Immature natural killer cell (primary cell): ENCODE measurements around the gene LZTFL1. TPM values are rescaled to one million over a fixed set of nuclear protein-coding genes. Genes with fewer than 3 reads are reported as not detected.

Experiments used
- DNase-seq, 3 donors: peaks; one replicate each; pipeline ENCODE4 v3.0.0; 2022; ENCODE audit warnings: mixed read lengths in 1 of 3
- H3K27ac Mint-ChIP-seq, 6 donors: one replicate each; pipeline ENCODE4 v1.8.0; 2020; ENCODE audit warnings: mixed read lengths in 6 of 6, mild to moderate bottlenecking in 5 of 6, inconsistent platforms in 4 of 6, moderate library complexity in 3 of 6
- H3K27me3 Mint-ChIP-seq, 3 donors: one replicate each; pipeline ENCODE4 v1.8.0; 2020 to 2021; ENCODE audit warnings: low read depth in 3 of 3, mild to moderate bottlenecking in 3 of 3, mixed read lengths in 3 of 3, moderate library complexity in 3 of 3, inconsistent platforms in 1 of 3
- H3K36me3 Mint-ChIP-seq, 3 donors: one replicate each; pipeline ENCODE4 v1.8.0; 2020; ENCODE audit warnings: mixed read lengths in 3 of 3, inconsistent platforms in 2 of 3, mild to moderate bottlenecking in 2 of 3
- H3K4me1 Mint-ChIP-seq, 2 donors: one replicate each; pipeline ENCODE4 v1.8.0; 2020; ENCODE audit warnings: inconsistent platforms in 2 of 2, mild to moderate bottlenecking in 2 of 2, mixed read lengths in 2 of 2, moderate library complexity in 1 of 2
- H3K4me3 Mint-ChIP-seq, 5 donors: one replicate each; pipeline ENCODE4 v1.8.0; 2020; ENCODE audit warnings: mild to moderate bottlenecking in 5 of 5, mixed read lengths in 5 of 5, inconsistent platforms in 3 of 5, moderate library complexity in 3 of 5
- H3K9me3 Mint-ChIP-seq, 6 donors: one replicate each; pipeline ENCODE4 v1.8.0; 2020; ENCODE audit warnings: mild to moderate bottlenecking in 6 of 6, mixed read lengths in 6 of 6, inconsistent platforms in 4 of 6, moderate library complexity in 3 of 6
- polyA plus RNA-seq, 3 donors: library from polyadenylated mRNA; unstranded; fragments of 300-500 nt; fragmentation: Illumina TruSeq; gene quantifications; one replicate each; pipeline ENCODE4 v1.2.3, GENCODE V29; 2021

LZTFL1 gene
- polyA plus RNA-seq: 10 to 100 TPM in 2 of 3 donors, 1 to 10 TPM in 1; 4.0 to 15.3 (median 10.5) TPM

- Mint-ChIP-seq H3K27ac (peak within 1 kb of the TSS; percentile 95 to 97 (median 96)), H3K9me3 (no peaks in the 10 kb centered on the region), H3K36me3 (peaks cover 0 to 12% (median 5%) of the 10 kb centered on the region in 3 donors), H3K27me3 (peaks cover 7 to 9% (median 8%) of the 10 kb centered on the region in 3 donors), H3K4me3 (peak within 1 kb of the TSS; percentile 93 to 96 (median 94)), H3K4me1 (peaks cover 22 to 40% of the 10 kb centered on the region in 2 donors)
- DNase-seq: peak; percentile 89 to 91 (median 90)
These were observed at the start of gene LZTFL1 for GRCh38 chr3:45841757-45842491. TSS of gene LZTFL1 (minus strand) at chr3:45842119. CDS start at chr3:45841991, 128 bp downstream.

- Mint-ChIP-seq H3K27me3 (peaks cover 3 to 7% (median 6%) of the 10 kb centered on the region in 3 donors), H3K36me3 (peaks cover 4 to 18% (median 5%) of the 10 kb centered on the region in 3 donors), H3K27ac (peak overlapping the region in 1 of 6 donors; percentile 49), H3K4me3 (no peak overlapping the region), H3K4me1 (peaks cover 17 to 32% of the 10 kb centered on the region in 2 donors), H3K9me3 (no peaks in the 10 kb centered on the region)
- DNase-seq: no peak
These were observed 48.5 kb upstream of the LZTFL1 start for GRCh38 chr3:45890405-45890804.

GRCh38 chr3:45889337-45889736, 47.4 kb upstream of the LZTFL1 start:
- Mint-ChIP-seq H3K4me1 (peaks cover 17 to 32% of the 10 kb centered on the region in 2 donors), H3K27ac (no peak overlapping the region), H3K4me3 (no peak overlapping the region), H3K9me3 (no peaks in the 10 kb centered on the region), H3K36me3 (peaks cover 4 to 15% (median 5%) of the 10 kb centered on the region in 3 donors), H3K27me3 (peaks cover 4 to 10% (median 8%) of the 10 kb centered on the region in 3 donors)
- DNase-seq: no peak

GRCh38 chr3:45887759-45888511, 46.0 kb upstream of the LZTFL1 start:
- peaks cover 4 to 15% (median 5%) of the 10 kb centered on the region in 3 donors for H3K36me3 Mint-ChIP-seq
- H3K27me3 Mint-ChIP-seq: peaks cover 8 to 13% (median 11%) of the 10 kb centered on the region in 3 donors
- peaks cover 9 to 18% of the 10 kb centered on the region in 2 donors for H3K4me1 Mint-ChIP-seq
- DNase-seq: no peak
- no peaks in the 10 kb centered on the region for H3K9me3 Mint-ChIP-seq
- no peak overlapping the region for H3K4me3 Mint-ChIP-seq
- H3K27ac Mint-ChIP-seq: peak overlapping the region in 2 of 6 donors; percentile 18 to 60

GRCh38 chr3:45887285-45887684, 45.4 kb upstream of the LZTFL1 start:
- peaks cover 6 to 13% (median 8%) of the 10 kb centered on the region in 3 donors for H3K27me3 Mint-ChIP-seq

GRCh38 chr3:45885979-45886705, 44.2 kb upstream of the LZTFL1 start, which contains the start of gene CCR9:
TSS of gene CCR9 (plus strand) at chr3:45886543. CDS start at chr3:45894934, 8,391 bp downstream.
- Mint-ChIP-seq H3K4me1 (peaks cover 15 to 20% of the 10 kb centered on the region in 2 donors), H3K4me3 (no peak within 1 kb of the TSS)

More at GRCh38 chr3:45887285-45887684, 45.4 kb upstream of the LZTFL1 start:
- Mint-ChIP-seq H3K4me1 (peaks cover 5 to 15% of the 10 kb centered on the region in 2 donors), H3K4me3 (no peak overlapping the region), H3K27ac (peak overlapping the region in 1 of 6 donors; percentile 18), H3K36me3 (peaks cover 4 to 15% (median 5%) of the 10 kb centered on the region in 3 donors), H3K9me3 (no peaks in the 10 kb centered on the region)
- DNase-seq: no peak

GRCh38 chr3:45884368-45885201, 42.7 kb upstream of the LZTFL1 start:
- Mint-ChIP-seq H3K9me3 (no peaks in the 10 kb centered on the region), H3K36me3 (peaks cover 4 to 15% (median 5%) of the 10 kb centered on the region in 3 donors), H3K4me1 (peaks cover 26 to 29% of the 10 kb centered on the region in 2 donors), H3K27ac (peak overlapping the region in 1 of 6 donors; percentile 36), H3K4me3 (no peak overlapping the region), H3K27me3 (peaks cover 14 to 16% (median 16%) of the 10 kb centered on the region in 3 donors)
- DNase-seq: no peak

More at GRCh38 chr3:45885979-45886705, 44.2 kb upstream of the LZTFL1 start, which contains the start of gene CCR9:
- Mint-ChIP-seq H3K36me3 (peaks cover 4 to 15% (median 5%) of the 10 kb centered on the region in 3 donors), H3K27ac (peak within 1 kb of the TSS in 1 of 6 donors; percentile 34), H3K27me3 (peaks cover 12 to 15% (median 13%) of the 10 kb centered on the region in 3 donors), H3K9me3 (no peaks in the 10 kb centered on the region)
- no peak for DNase-seq

- peak; percentile 83 to 85 (median 84) for DNase-seq
- no peaks in the 10 kb centered on the region for H3K9me3 Mint-ChIP-seq
- peak overlapping the region; percentile 66 to 76 (median 72) for H3K4me3 Mint-ChIP-seq
- H3K4me1 Mint-ChIP-seq: peaks cover 33 to 41% of the 10 kb centered on the region in 2 donors
- peaks cover 0 to 11% (median 0%) of the 10 kb centered on the region in 3 donors for H3K36me3 Mint-ChIP-seq
- peak overlapping the region; percentile 64 to 93 (median 90) for H3K27ac Mint-ChIP-seq
- peaks cover 14 to 23% (median 17%) of the 10 kb centered on the region in 3 donors for H3K27me3 Mint-ChIP-seq
These were observed 39.4 kb upstream of the LZTFL1 start for GRCh38 chr3:45881078-45882022.

GRCh38 chr3:45880725-45881077, 38.8 kb upstream of the LZTFL1 start:
- peaks cover 33 to 41% of the 10 kb centered on the region in 2 donors for H3K4me1 Mint-ChIP-seq
- H3K4me3 Mint-ChIP-seq: peak overlapping the region; percentile 66 to 76 (median 72)
- no peaks in the 10 kb centered on the region for H3K9me3 Mint-ChIP-seq
- peak overlapping the region; percentile 64 to 93 (median 90) for H3K27ac Mint-ChIP-seq
- peaks cover 14 to 19% (median 17%) of the 10 kb centered on the region in 3 donors for H3K27me3 Mint-ChIP-seq
- H3K36me3 Mint-ChIP-seq: peaks cover 0 to 9% (median 0%) of the 10 kb centered on the region in 3 donors
- DNase-seq: no peak

GRCh38 chr3:45878124-45878523, 36.2 kb upstream of the LZTFL1 start:
- Mint-ChIP-seq H3K36me3 (peaks cover 4 to 9% (median 7%) of the 10 kb centered on the region in 3 donors), H3K9me3 (peaks cover 0 to 3% (median 0%) of the 10 kb centered on the region in 6 donors), H3K4me1 (peaks cover 39 to 54% of the 10 kb centered on the region in 2 donors), H3K4me3 (no peak overlapping the region), H3K27me3 (peaks cover 12 to 18% (median 14%) of the 10 kb centered on the region in 3 donors), H3K27ac (peak overlapping the region in 1 of 6 donors; percentile 91)
- no peak for DNase-seq

GRCh38 chr3:45874677-45875346, 32.9 kb upstream of the LZTFL1 start:
- Mint-ChIP-seq H3K4me1 (peaks cover 21 to 56% of the 10 kb centered on the region in 2 donors), H3K27ac (peak overlapping the region in 1 of 6 donors; percentile 21), H3K4me3 (no peak overlapping the region), H3K36me3 (peaks cover 4 to 9% (median 7%) of the 10 kb centered on the region in 3 donors), H3K9me3 (peaks cover 0 to 3% (median 0%) of the 10 kb centered on the region in 6 donors), H3K27me3 (peaks cover 6 to 19% (median 11%) of the 10 kb centered on the region in 3 donors)
- DNase-seq: no peak
